Activated CD8-positive, alpha-beta T cell treated with anti-CD3 and anti-CD28 coated beads for 36 hours (primary cell): ENCODE results near the gene CDSN. TPM values are rescaled to one million over a fixed set of nuclear protein-coding genes. Genes with fewer than 3 reads are reported as not detected.
"Not testable (repeated sequence)": the region's sequence is repeated elsewhere in the genome, so short reads cannot be mapped to it uniquely, and the experiment has no call there.

Source experiments
- ATAC-seq: fragments of 200-7000 bp; cut with Tn5 transposase; one replicate; pipeline ENCODE4 v1.10.0; 2021; ENCODE audit warnings: mild to moderate bottlenecking, moderate library complexity
- CTCF ChIA-PET: fragments of 350-600 bp; sonication (Branson Sonifier 250); formaldehyde crosslinking; loops from one replicate; lab custom pipeline; 2021; ENCODE audit warnings: antibody characterized with exemption; lab: Charles Lee
- POLR2A ChIA-PET: fragments of 350-600 bp; sonication (Branson Sonifier 250); formaldehyde crosslinking; loops from one replicate; lab custom pipeline; 2021; ENCODE audit warnings: antibody characterized with exemption; lab: Charles Lee
- DNase-seq: peaks from one replicate; pipeline ENCODE4 v3.0.0-alpha.2; 2020
- H3K27ac Mint-ChIP-seq: one replicate; pipeline ENCODE4 v1.8.0; 2021; ENCODE audit warnings: mild to moderate bottlenecking, mixed read lengths
- H3K27me3 Mint-ChIP-seq: one replicate; pipeline ENCODE4 v1.8.0; 2021; ENCODE audit warnings: mixed read lengths
- H3K36me3 Mint-ChIP-seq: one replicate; pipeline ENCODE4 v1.8.0; 2021; ENCODE audit warnings: low read depth, mixed read lengths
- H3K4me1 Mint-ChIP-seq: one replicate; pipeline ENCODE4 v1.8.0; 2021; ENCODE audit warnings: low read depth, mixed read lengths
- H3K4me3 Mint-ChIP-seq: one replicate; pipeline ENCODE4 v1.8.0; 2021; ENCODE audit warnings: mild to moderate bottlenecking, moderate library complexity, mixed read lengths
- H3K9me3 Mint-ChIP-seq: one replicate; pipeline ENCODE4 v1.8.0; 2021; ENCODE audit warnings: mixed read lengths
- CTCF ChIP-seq: fragments of 200-600 bp; IDR thresholded peaks from one replicate; pipeline ENCODE4 v1.8.0; 2022; ENCODE audit warnings: antibody characterized with exemption, mild to moderate bottlenecking
- intact Hi-C: fragments of 100-400 bp; cut with micrococcal nuclease; formaldehyde crosslinking; loops from one replicate; pipeline ENCODE4 v1.10.0; 2022
- total RNA-seq, 2 experiments: library from RNA; stranded (reverse); gene quantifications; one replicate each; pipeline ENCODE4 v1.2.3, GENCODE V29; 2021

The CDSN gene
- not detected for total RNA-seq

- Mint-ChIP-seq H3K9me3 (no peaks in the 10 kb centered on the region), H3K36me3 (no peaks in the 10 kb centered on the region), H3K4me1 (no peaks in the 10 kb centered on the region), H3K27ac (no peak within 1 kb of the TSS), H3K27me3 (no peaks in the 10 kb centered on the region), H3K4me3 (no peak within 1 kb of the TSS)
- TF ChIP-seq CTCF, result no peak
- ATAC-seq (no peak), DNase-seq (no peak)
- intact Hi-C loops, result no loop called here
- CTCF ChIA-PET, result no interaction called here
- POLR2A ChIA-PET, result no interaction called here
Observed at GRCh38 chr6:31120151-31120915, at the start of gene CDSN. Gene CDSN (minus strand): TSS chr6:31120446. CDS start chr6:31120419, 27 bp downstream.

GRCh38 chr6:31169123-31169857 is 49.0 kb upstream of the CDSN start:
- H3K9me3 Mint-ChIP-seq, result no peaks in the 10 kb centered on the region
- ATAC-seq, result no peak
- DNase-seq, result no peak
- H3K27me3 Mint-ChIP-seq, result no peaks in the 10 kb centered on the region
- H3K27ac Mint-ChIP-seq, result no peak overlapping the region
- intact Hi-C loops, result no loop called here
- no peak overlapping the region for H3K4me3 Mint-ChIP-seq
- peaks cover 6% of the 10 kb centered on the region for H3K4me1 Mint-ChIP-seq
- no peaks in the 10 kb centered on the region for H3K36me3 Mint-ChIP-seq
- ChIA-PET POLR2A (no interaction called here), CTCF (no interaction called here)
- no peak for TF ChIP-seq CTCF

- no peak overlapping the region for H3K27ac Mint-ChIP-seq
- no peaks in the 10 kb centered on the region for H3K9me3 Mint-ChIP-seq
- ChIA-PET CTCF (no interaction called here), POLR2A (interaction anchor here (1.2 kb wide), 1 partner anchor 19 kb away, joined by 3 read pairs; no protein-coding TSS in a partner anchor)
- ATAC-seq, result no peak
- H3K27me3 Mint-ChIP-seq, result no peaks in the 10 kb centered on the region
- intact Hi-C loops, result no loop called here
- H3K36me3 Mint-ChIP-seq, result peaks cover 3% of the 10 kb centered on the region
- H3K4me3 Mint-ChIP-seq, result no peak overlapping the region
- DNase-seq, result no peak
- H3K4me1 Mint-ChIP-seq, result peaks cover 11% of the 10 kb centered on the region
- no peak for TF ChIP-seq CTCF
Observed at GRCh38 chr6:31168606-31169005, 48.4 kb upstream of the CDSN start.

- Mint-ChIP-seq H3K9me3 (no peaks in the 10 kb centered on the region), H3K4me1 (peaks cover 26% of the 10 kb centered on the region), H3K27me3 (no peaks in the 10 kb centered on the region), H3K36me3 (peaks cover 26% of the 10 kb centered on the region), H3K27ac (no peak overlapping the region), H3K4me3 (no peak overlapping the region)
- no peak for TF ChIP-seq CTCF
- POLR2A ChIA-PET, result interaction anchor here (1.7 kb wide), 1 partner anchor 201 kb away, joined by 4 read pairs; no protein-coding TSS in a partner anchor
- DNase-seq (no peak), ATAC-seq (no peak)
- CTCF ChIA-PET, result interaction anchor here (1.1 to 2.0 kb wide), 3 partner anchors 10 to 200 kb away, joined by 3 to 5 read pairs (median 3); no protein-coding TSS in a partner anchor
- intact Hi-C loops, result no loop called here
Observed at GRCh38 chr6:31165986-31166385, 45.7 kb upstream of the CDSN start.

- ChIA-PET CTCF (interaction anchor here (0.7 to 2.0 kb wide), 4 partner anchors 11 to 201 kb away, joined by 3 to 5 read pairs (median 3); no protein-coding TSS in a partner anchor), POLR2A (interaction anchor here (0.7 to 1.7 kb wide), 3 partner anchors 63 to 202 kb away, joined by 3 to 4 read pairs (median 3); no protein-coding TSS in a partner anchor)
- H3K27ac Mint-ChIP-seq, H3K4me3 Mint-ChIP-seq, H3K9me3 Mint-ChIP-seq, DNase-seq, intact Hi-C loops, H3K27me3 Mint-ChIP-seq: not testable (repeated sequence)
- Mint-ChIP-seq H3K36me3 (peaks cover 29% of the 10 kb centered on the region), H3K4me1 (peaks cover 26% of the 10 kb centered on the region)
- peak; percentile 35 for ATAC-seq
Observed at GRCh38 chr6:31165064-31165832, 45.0 kb upstream of the CDSN start.

GRCh38 chr6:31164475-31165063 is 44.3 kb upstream of the CDSN start:
- intact Hi-C loops, H3K27me3 Mint-ChIP-seq, DNase-seq, ATAC-seq, H3K27ac Mint-ChIP-seq, H3K9me3 Mint-ChIP-seq, H3K4me3 Mint-ChIP-seq: not testable (repeated sequence)
- ChIA-PET POLR2A (interaction anchor here (0.7 to 1.7 kb wide), 3 partner anchors 62 to 203 kb away, joined by 3 to 4 read pairs (median 3); no protein-coding TSS in a partner anchor), CTCF (interaction anchor here (0.7 to 2.0 kb wide), 4 partner anchors 12 to 201 kb away, joined by 3 to 5 read pairs (median 3); no protein-coding TSS in a partner anchor)
- peaks cover 35% of the 10 kb centered on the region for H3K36me3 Mint-ChIP-seq
- H3K4me1 Mint-ChIP-seq, result peaks cover 32% of the 10 kb centered on the region
